GM23338 (cell line): ENCODE measurements around the gene RASAL3. TPM values are rescaled to one million over a fixed set of nuclear protein-coding genes. Genes with fewer than 3 reads are reported as not detected.

ENCODE experiments used
- ATAC-seq: fragments of 200-7000 bp; cut with Tn5 transposase; 3 replicates; pipeline ENCODE4 v1.9.1; 2020
- DNase-seq: peaks from one replicate; pipeline ENCODE4 v3.0.0-alpha.2; 2015; ENCODE audit warnings: low spot score
- H2AFZ ChIP-seq: fragments of 200-600 bp; sonication (generic); 2 replicates; pipeline ENCODE4 v1.8.0; 2016; ENCODE audit warnings: antibody characterized with exemption, mild to moderate bottlenecking, moderate library complexity
- H3F3A ChIP-seq: fragments of 200-600 bp; sonication (generic); replicated peaks from 2 replicates; pipeline ENCODE4 v1.8.0; 2017; ENCODE audit warnings: antibody characterized with exemption, mixed run types, low read depth
- H3K27ac ChIP-seq: fragments of 200-600 bp; sonication (generic); 2 replicates; pipeline ENCODE4 v1.6.1; 2016; ENCODE audit warnings: low read depth
- H3K27me3 ChIP-seq: fragments of 200-600 bp; sonication (generic); 2 replicates; pipeline ENCODE4 v1.8.0; 2016; ENCODE audit warnings: mild to moderate bottlenecking, mixed run types, moderate library complexity; ENCODE audit not compliant: insufficient read depth
- H3K36me3 ChIP-seq: fragments of 200-600 bp; sonication (generic); 2 replicates; pipeline ENCODE4 v1.8.0; 2016; ENCODE audit warnings: mild to moderate bottlenecking; ENCODE audit not compliant: insufficient read depth
- H3K4me1 ChIP-seq: fragments of 200-600 bp; sonication (generic); 2 replicates; pipeline ENCODE4 v1.8.0; 2016; ENCODE audit warnings: mild to moderate bottlenecking, moderate library complexity; ENCODE audit not compliant: insufficient read depth
- H3K4me2 ChIP-seq: fragments of 200-600 bp; sonication (generic); 2 replicates; pipeline ENCODE4 v1.7.1; 2017; ENCODE audit warnings: mixed run types
- H3K4me3 ChIP-seq: fragments of 200-600 bp; sonication (generic); 2 replicates; pipeline ENCODE4 v1.6.1; 2016; ENCODE audit warnings: mixed run types
- H3K79me2 ChIP-seq: fragments of 200-600 bp; sonication (generic); replicated peaks from 2 replicates; pipeline ENCODE4 v1.8.0; 2017; ENCODE audit warnings: mild to moderate bottlenecking; ENCODE audit not compliant: insufficient read depth
- H3K9me2 ChIP-seq: fragments of 200-600 bp; sonication (generic); 2 replicates; pipeline ENCODE4 v1.8.0; 2017; ENCODE audit not compliant: insufficient read depth
- H4K20me1 ChIP-seq: fragments of 200-600 bp; sonication (generic); replicated peaks from 2 replicates; pipeline ENCODE4 v1.8.0; 2017; ENCODE audit warnings: mild to moderate bottlenecking; ENCODE audit not compliant: insufficient read depth
- H3K27ac Mint-ChIP-seq: 2 replicates; pipeline ENCODE4 v1.8.0; 2020; ENCODE audit warnings: inconsistent platforms, mild to moderate bottlenecking, moderate library complexity, mixed read lengths
- H3K27me3 Mint-ChIP-seq: 3 replicates; pipeline ENCODE4 v1.8.0; 2022; ENCODE audit warnings: low read depth, mild to moderate bottlenecking, moderate library complexity, mixed read lengths, inconsistent platforms; ENCODE audit not compliant: insufficient read depth, poor library complexity
- H3K36me3 Mint-ChIP-seq: 3 replicates; pipeline ENCODE4 v1.8.0; 2021; ENCODE audit warnings: low read depth, mild to moderate bottlenecking, inconsistent platforms, moderate library complexity, mixed read lengths
- H3K4me1 Mint-ChIP-seq: 3 replicates; pipeline ENCODE4 v1.8.0; 2020; ENCODE audit warnings: mild to moderate bottlenecking, inconsistent platforms, mixed read lengths
- H3K4me3 Mint-ChIP-seq: 3 replicates; pipeline ENCODE4 v1.8.0; 2021; ENCODE audit warnings: moderate library complexity, mild to moderate bottlenecking, inconsistent platforms, mixed read lengths
- H3K9me3 Mint-ChIP-seq: 3 replicates; pipeline ENCODE4 v1.8.0; 2020; ENCODE audit warnings: moderate library complexity, mild to moderate bottlenecking, inconsistent platforms, mixed read lengths
- CREB1 ChIP-seq: fragments of 250-450 bp; sonication (Bioruptor Pico); IDR thresholded peaks from 2 replicates; pipeline ENCODE4 v1.5.0; 2020; ENCODE audit warnings: low read depth, mild to moderate bottlenecking, moderate library complexity
- EZH2 ChIP-seq: fragments of 200-600 bp; sonication (generic); IDR thresholded peaks from one replicate; pipeline ENCODE4 v1.8.0; 2017; ENCODE audit warnings: antibody characterized with exemption, mild to moderate bottlenecking, low read depth; ENCODE audit not compliant: unreplicated experiment
- EZH2phosphoT487 ChIP-seq: fragments of 200-600 bp; sonication (generic); IDR thresholded peaks from one replicate; pipeline ENCODE4 v1.8.1; 2018; ENCODE audit warnings: antibody characterized with exemption; ENCODE audit not compliant: unreplicated experiment
- JUNB ChIP-seq: IDR thresholded peaks from one replicate; pipeline ENCODE4 v1.6.1; 2016; ENCODE audit warnings: antibody characterized with exemption; ENCODE audit not compliant: unreplicated experiment
- NANOG ChIP-seq: IDR thresholded peaks from 2 replicates; pipeline ENCODE4 v1.6.1; 2016; ENCODE audit warnings: antibody characterized with exemption, borderline replicate concordance
- POLR2AphosphoS5 ChIP-seq: IDR thresholded peaks from 2 replicates; pipeline ENCODE4 v1.6.1; 2016; ENCODE audit warnings: antibody characterized with exemption, low read depth
- STAT1 ChIP-seq: IDR thresholded peaks from one replicate; pipeline ENCODE4 v1.6.1; 2016; ENCODE audit warnings: antibody characterized with exemption; ENCODE audit not compliant: unreplicated experiment
- ZNF114 ChIP-seq: fragments of 250-450 bp; sonication (Bioruptor Pico); IDR thresholded peaks from 2 replicates; pipeline ENCODE4 v1.5.0; 2020; ENCODE audit warnings: mild to moderate bottlenecking, moderate library complexity
- ZNF331 ChIP-seq: fragments of 250-450 bp; sonication (Bioruptor Pico); IDR thresholded peaks from 2 replicates; pipeline ENCODE4 v1.5.0; 2020; ENCODE audit warnings: low read depth, mild to moderate bottlenecking, moderate library complexity
- polyA plus RNA-seq: library from polyadenylated mRNA; unstranded; fragments of >200 nt; fragmentation: Nextera tagmentation; extraction: Ambion mirVana; gene quantifications from 2 replicates; pipeline ENCODE4 v1.2.1, GENCODE V29; 2016
- total RNA-seq: library from RNA; depleted of rRNA; stranded (reverse); fragments of >200 nt; shearing (Covaris generic); gene quantifications from 2 replicates; pipeline ENCODE4 v1.2.3, GENCODE V29; 2014
- TF ChIP-seq, protein P1 (sequence below), 2 experiments: fragments of 200-600 bp in 1 of 2; sonication (generic) in 1 of 2; conservative IDR thresholded peaks; 2 replicates each; pipeline versions ENCODE4 v1.5.1 to v1.6.1; 2016 to 2017; ENCODE audit warnings: antibody characterized with exemption in 2 of 2, low read depth in 2 of 2, mild to moderate bottlenecking in 2 of 2, moderate library complexity in 1 of 2
- TF ChIP-seq, protein P2 (sequence below): IDR thresholded peaks from one replicate; pipeline ENCODE4 v1.6.1; 2018; ENCODE audit warnings: antibody characterized with exemption; ENCODE audit not compliant: unreplicated experiment
- TF ChIP-seq, protein P3 (sequence below): fragments of 250-450 bp; sonication (Bioruptor Pico); IDR thresholded peaks from 2 replicates; pipeline ENCODE4 v1.5.0; 2020; ENCODE audit warnings: mild to moderate bottlenecking, moderate library complexity
- TF ChIP-seq, protein P4 (sequence below): IDR thresholded peaks from 2 replicates; pipeline ENCODE4 v1.6.1; 2016; ENCODE audit warnings: antibody characterized with exemption

RASAL3 gene
- total and polyA plus RNA-seq, 2 experiments from 2014 or later, result 1.8 to 1.9 TPM

GRCh38 chr19:15439821-15440641 lies 24.3 kb downstream of the RASAL3 start:
- no peak overlapping the region for H3K27ac Mint-ChIP-seq
- TF ChIP-seq CREB1 (CRISPR knock-in tag) (no peak), ZNF331 (CRISPR knock-in tag) (no peak), JUNB (no peak), EZH2 (no peak), STAT1 (no peak), NANOG (no peak), EZH2phosphoT487 (no peak), POLR2AphosphoS5 (no peak), ZNF114 (CRISPR knock-in tag) (no peak)
- TF ChIP-seq, protein P1, sequence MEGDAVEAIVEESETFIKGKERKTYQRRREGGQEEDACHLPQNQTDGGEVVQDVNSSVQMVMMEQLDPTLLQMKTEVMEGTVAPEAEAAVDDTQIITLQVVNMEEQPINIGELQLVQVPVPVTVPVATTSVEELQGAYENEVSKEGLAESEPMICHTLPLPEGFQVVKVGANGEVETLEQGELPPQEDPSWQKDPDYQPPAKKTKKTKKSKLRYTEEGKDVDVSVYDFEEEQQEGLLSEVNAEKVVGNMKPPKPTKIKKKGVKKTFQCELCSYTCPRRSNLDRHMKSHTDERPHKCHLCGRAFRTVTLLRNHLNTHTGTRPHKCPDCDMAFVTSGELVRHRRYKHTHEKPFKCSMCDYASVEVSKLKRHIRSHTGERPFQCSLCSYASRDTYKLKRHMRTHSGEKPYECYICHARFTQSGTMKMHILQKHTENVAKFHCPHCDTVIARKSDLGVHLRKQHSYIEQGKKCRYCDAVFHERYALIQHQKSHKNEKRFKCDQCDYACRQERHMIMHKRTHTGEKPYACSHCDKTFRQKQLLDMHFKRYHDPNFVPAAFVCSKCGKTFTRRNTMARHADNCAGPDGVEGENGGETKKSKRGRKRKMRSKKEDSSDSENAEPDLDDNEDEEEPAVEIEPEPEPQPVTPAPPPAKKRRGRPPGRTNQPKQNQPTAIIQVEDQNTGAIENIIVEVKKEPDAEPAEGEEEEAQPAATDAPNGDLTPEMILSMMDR (conservative IDR thresholded peaks at IDR 0.05; ENCODE audit: low read depth in 2 of 2), result no peak
- TF ChIP-seq, protein P2, sequence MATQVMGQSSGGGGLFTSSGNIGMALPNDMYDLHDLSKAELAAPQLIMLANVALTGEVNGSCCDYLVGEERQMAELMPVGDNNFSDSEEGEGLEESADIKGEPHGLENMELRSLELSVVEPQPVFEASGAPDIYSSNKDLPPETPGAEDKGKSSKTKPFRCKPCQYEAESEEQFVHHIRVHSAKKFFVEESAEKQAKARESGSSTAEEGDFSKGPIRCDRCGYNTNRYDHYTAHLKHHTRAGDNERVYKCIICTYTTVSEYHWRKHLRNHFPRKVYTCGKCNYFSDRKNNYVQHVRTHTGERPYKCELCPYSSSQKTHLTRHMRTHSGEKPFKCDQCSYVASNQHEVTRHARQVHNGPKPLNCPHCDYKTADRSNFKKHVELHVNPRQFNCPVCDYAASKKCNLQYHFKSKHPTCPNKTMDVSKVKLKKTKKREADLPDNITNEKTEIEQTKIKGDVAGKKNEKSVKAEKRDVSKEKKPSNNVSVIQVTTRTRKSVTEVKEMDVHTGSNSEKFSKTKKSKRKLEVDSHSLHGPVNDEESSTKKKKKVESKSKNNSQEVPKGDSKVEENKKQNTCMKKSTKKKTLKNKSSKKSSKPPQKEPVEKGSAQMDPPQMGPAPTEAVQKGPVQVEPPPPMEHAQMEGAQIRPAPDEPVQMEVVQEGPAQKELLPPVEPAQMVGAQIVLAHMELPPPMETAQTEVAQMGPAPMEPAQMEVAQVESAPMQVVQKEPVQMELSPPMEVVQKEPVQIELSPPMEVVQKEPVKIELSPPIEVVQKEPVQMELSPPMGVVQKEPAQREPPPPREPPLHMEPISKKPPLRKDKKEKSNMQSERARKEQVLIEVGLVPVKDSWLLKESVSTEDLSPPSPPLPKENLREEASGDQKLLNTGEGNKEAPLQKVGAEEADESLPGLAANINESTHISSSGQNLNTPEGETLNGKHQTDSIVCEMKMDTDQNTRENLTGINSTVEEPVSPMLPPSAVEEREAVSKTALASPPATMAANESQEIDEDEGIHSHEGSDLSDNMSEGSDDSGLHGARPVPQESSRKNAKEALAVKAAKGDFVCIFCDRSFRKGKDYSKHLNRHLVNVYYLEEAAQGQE, result no peak
- TF ChIP-seq, protein P3, sequence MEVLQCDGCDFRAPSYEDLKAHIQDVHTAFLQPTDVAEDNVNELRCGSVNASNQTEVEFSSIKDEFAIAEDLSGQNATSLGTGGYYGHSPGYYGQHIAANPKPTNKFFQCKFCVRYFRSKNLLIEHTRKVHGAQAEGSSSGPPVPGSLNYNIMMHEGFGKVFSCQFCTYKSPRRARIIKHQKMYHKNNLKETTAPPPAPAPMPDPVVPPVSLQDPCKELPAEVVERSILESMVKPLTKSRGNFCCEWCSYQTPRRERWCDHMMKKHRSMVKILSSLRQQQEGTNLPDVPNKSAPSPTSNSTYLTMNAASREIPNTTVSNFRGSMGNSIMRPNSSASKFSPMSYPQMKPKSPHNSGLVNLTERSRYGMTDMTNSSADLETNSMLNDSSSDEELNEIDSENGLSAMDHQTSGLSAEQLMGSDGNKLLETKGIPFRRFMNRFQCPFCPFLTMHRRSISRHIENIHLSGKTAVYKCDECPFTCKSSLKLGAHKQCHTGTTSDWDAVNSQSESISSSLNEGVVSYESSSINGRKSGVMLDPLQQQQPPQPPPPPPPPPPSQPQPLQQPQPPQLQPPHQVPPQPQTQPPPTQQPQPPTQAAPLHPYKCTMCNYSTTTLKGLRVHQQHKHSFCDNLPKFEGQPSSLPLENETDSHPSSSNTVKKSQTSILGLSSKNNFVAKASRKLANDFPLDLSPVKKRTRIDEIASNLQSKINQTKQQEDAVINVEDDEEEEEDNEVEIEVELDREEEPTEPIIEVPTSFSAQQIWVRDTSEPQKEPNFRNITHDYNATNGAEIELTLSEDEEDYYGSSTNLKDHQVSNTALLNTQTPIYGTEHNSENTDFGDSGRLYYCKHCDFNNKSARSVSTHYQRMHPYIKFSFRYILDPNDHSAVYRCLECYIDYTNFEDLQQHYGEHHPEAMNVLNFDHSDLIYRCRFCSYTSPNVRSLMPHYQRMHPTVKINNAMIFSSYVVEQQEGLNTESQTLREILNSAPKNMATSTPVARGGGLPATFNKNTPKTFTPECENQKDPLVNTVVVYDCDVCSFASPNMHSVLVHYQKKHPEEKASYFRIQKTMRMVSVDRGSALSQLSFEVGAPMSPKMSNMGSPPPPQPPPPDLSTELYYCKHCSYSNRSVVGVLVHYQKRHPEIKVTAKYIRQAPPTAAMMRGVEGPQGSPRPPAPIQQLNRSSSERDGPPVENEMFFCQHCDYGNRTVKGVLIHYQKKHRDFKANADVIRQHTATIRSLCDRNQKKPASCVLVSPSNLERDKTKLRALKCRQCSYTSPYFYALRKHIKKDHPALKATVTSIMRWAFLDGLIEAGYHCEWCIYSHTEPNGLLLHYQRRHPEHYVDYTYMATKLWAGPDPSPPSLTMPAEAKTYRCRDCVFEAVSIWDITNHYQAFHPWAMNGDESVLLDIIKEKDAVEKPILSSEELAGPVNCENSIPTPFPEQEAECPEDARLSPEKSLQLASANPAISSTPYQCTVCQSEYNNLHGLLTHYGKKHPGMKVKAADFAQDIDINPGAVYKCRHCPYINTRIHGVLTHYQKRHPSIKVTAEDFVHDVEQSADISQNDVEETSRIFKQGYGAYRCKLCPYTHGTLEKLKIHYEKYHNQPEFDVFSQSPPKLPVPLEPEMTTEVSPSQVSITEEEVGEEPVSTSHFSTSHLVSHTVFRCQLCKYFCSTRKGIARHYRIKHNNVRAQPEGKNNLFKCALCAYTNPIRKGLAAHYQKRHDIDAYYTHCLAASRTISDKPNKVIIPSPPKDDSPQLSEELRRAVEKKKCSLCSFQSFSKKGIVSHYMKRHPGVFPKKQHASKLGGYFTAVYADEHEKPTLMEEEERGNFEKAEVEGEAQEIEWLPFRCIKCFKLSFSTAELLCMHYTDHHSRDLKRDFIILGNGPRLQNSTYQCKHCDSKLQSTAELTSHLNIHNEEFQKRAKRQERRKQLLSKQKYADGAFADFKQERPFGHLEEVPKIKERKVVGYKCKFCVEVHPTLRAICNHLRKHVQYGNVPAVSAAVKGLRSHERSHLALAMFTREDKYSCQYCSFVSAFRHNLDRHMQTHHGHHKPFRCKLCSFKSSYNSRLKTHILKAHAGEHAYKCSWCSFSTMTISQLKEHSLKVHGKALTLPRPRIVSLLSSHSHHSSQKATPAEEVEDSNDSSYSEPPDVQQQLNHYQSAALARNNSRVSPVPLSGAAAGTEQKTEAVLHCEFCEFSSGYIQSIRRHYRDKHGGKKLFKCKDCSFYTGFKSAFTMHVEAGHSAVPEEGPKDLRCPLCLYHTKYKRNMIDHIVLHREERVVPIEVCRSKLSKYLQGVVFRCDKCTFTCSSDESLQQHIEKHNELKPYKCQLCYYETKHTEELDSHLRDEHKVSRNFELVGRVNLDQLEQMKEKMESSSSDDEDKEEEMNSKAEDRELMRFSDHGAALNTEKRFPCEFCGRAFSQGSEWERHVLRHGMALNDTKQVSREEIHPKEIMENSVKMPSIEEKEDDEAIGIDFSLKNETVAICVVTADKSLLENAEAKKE (CRISPR knock-in tag), result no peak
- TF ChIP-seq, protein P4, sequence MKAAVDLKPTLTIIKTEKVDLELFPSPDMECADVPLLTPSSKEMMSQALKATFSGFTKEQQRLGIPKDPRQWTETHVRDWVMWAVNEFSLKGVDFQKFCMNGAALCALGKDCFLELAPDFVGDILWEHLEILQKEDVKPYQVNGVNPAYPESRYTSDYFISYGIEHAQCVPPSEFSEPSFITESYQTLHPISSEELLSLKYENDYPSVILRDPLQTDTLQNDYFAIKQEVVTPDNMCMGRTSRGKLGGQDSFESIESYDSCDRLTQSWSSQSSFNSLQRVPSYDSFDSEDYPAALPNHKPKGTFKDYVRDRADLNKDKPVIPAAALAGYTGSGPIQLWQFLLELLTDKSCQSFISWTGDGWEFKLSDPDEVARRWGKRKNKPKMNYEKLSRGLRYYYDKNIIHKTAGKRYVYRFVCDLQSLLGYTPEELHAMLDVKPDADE, result no peak

More at GRCh38 chr19:15439821-15440641, 24.3 kb downstream of the RASAL3 start:
- Histone ChIP-seq H3K9me2 (no peaks in the 10 kb centered on the region), H3K4me3 (no peak overlapping the region), H3K27ac (no peak overlapping the region), H3K4me1 (no peaks in the 10 kb centered on the region), H3K27me3 (no peaks in the 10 kb centered on the region), H4K20me1 (no peaks in the 10 kb centered on the region), H3K79me2 (no peaks in the 10 kb centered on the region), H3K36me3 (no peaks in the 10 kb centered on the region), H3F3A (no peaks in the 10 kb centered on the region), H2AFZ (no peak overlapping the region), H3K4me2 (no peak overlapping the region)
- Mint-ChIP-seq H3K9me3 (no peaks in the 10 kb centered on the region), H3K36me3 (no peaks in the 10 kb centered on the region), H3K4me1 (no peaks in the 10 kb centered on the region), H3K27me3 (peaks cover 3% of the 10 kb centered on the region), H3K4me3 (no peak overlapping the region)
- ATAC-seq, result no peak
- DNase-seq, result no peak
